B cell (primary cell): ENCODE measurements around the gene NPS. TPM values are rescaled to one million over a fixed set of nuclear protein-coding genes. Genes with fewer than 3 reads are reported as not detected.

Experiments used
- ATAC-seq: fragments of 200-7000 bp; cut with Tn5 transposase; one replicate; pipeline ENCODE4 v1.10.0; 2021; ENCODE audit warnings: low read depth, mild to moderate bottlenecking, moderate number of reproducible peaks, moderate library complexity
- CTCF ChIA-PET: fragments of 350-600 bp; sonication (Branson Sonifier 250); formaldehyde crosslinking; loops from one replicate; lab custom pipeline; 2021; ENCODE audit warnings: antibody characterized with exemption, inconsistent platforms; lab: Charles Lee
- POLR2A ChIA-PET: fragments of 350-600 bp; sonication (Branson Sonifier 250); formaldehyde crosslinking; loops from one replicate; lab custom pipeline; 2021; ENCODE audit warnings: antibody characterized with exemption; lab: Charles Lee
- DNase-seq: peaks from one replicate; pipeline ENCODE4 v3.0.0; 2013
- H2AFZ ChIP-seq: 2 replicates; pipeline ENCODE4 v1.6.1; 2012; ENCODE audit warnings: mild to moderate bottlenecking, low read depth, low read length; ENCODE audit not compliant: insufficient read depth, poor library complexity, severe bottlenecking
- H3K27ac ChIP-seq, 2 donors: 1 replicate in 1 of 2; 2 replicates in 1 of 2; pipeline ENCODE4 v1.5.1; 2012 to 2013; ENCODE audit warnings: low read length in 2 of 2, mild to moderate bottlenecking in 2 of 2, moderate library complexity in 1 of 2
- H3K27me3 ChIP-seq, 4 experiments: fragments of 200-600 bp in 1 of 4; sonication (generic) in 1 of 4; replicated peaks in 1 of 4; 1 replicate in 2 of 4; 2 replicates in 2 of 4; pipeline versions ENCODE4 v1.6.1 to v1.7.0; 2013 to 2016; ENCODE audit warnings: low read length in 3 of 4, mild to moderate bottlenecking in 2 of 4, mixed read lengths in 1 of 4, moderate library complexity in 1 of 4; ENCODE audit not compliant: insufficient read depth in 4 of 4, control insufficient read depth in 3 of 4; ENCODE audit errors: control extremely low read depth in 1 of 4
- H3K36me3 ChIP-seq, 2 experiments: replicated peaks in 1 of 2; 1 replicate in 1 of 2; 2 replicates in 1 of 2; pipeline versions ENCODE4 v1.6.1 to v1.7.1; 2013; ENCODE audit warnings: low read length in 1 of 2; ENCODE audit not compliant: insufficient read depth in 2 of 2, control insufficient read depth in 1 of 2; ENCODE audit errors: control extremely low read depth in 1 of 2, extremely low read depth in 1 of 2
- H3K4me1 ChIP-seq, 2 donors: fragments of 200-600 bp in 1 of 2; sonication (generic) in 1 of 2; 1 replicate in 1 of 2; 2 replicates in 1 of 2; pipeline versions ENCODE4 v1.5.1 to v1.6.1; 2013 to 2017; ENCODE audit warnings: low read length in 2 of 2; ENCODE audit not compliant: control insufficient read depth in 2 of 2, insufficient read depth in 2 of 2
- H3K4me2 ChIP-seq: replicated peaks from 2 replicates; pipeline ENCODE3; 2012; ENCODE audit warnings: mild to moderate bottlenecking, low read depth, low read length; ENCODE audit not compliant: poor library complexity, severe bottlenecking
- H3K4me3 ChIP-seq, 5 experiments: fragments of 200-600 bp in 1 of 5; sonication (generic) in 1 of 5; 1 replicate in 3 of 5; 2 replicates in 2 of 5; pipeline versions ENCODE4 v1.5.1 to v1.7.0; 2011 to 2016; ENCODE audit warnings: low read length in 4 of 5, mild to moderate bottlenecking in 4 of 5, low read depth in 2 of 5, control low read depth in 1 of 5, moderate library complexity in 1 of 5; ENCODE audit not compliant: insufficient read depth in 1 of 5; ENCODE audit errors: control extremely low read depth in 1 of 5, extremely low read depth in 1 of 5
- H3K79me2 ChIP-seq: fragments of 200-600 bp; sonication (generic); one replicate; pipeline ENCODE4 v1.6.0; 2016; ENCODE audit warnings: low read length; ENCODE audit not compliant: control insufficient read depth, insufficient read depth
- H3K9ac ChIP-seq: fragments of 200-600 bp; sonication (generic); 2 replicates; pipeline ENCODE4 v1.6.1; 2017; ENCODE audit warnings: mild to moderate bottlenecking, low read length, moderate library complexity
- H3K9me3 ChIP-seq, 3 donors: one replicate each; pipeline versions ENCODE4 v1.6.1 to v1.7.1; 2013; ENCODE audit warnings: low read length in 2 of 3; ENCODE audit not compliant: control insufficient read depth in 2 of 3, insufficient read depth in 1 of 3; ENCODE audit errors: control extremely low read depth in 1 of 3
- H4K20me1 ChIP-seq: 2 replicates; pipeline ENCODE4 v1.6.0; 2012; ENCODE audit warnings: mild to moderate bottlenecking, low read length; ENCODE audit not compliant: insufficient read depth, control insufficient read depth, poor library complexity, severe bottlenecking
- H3K27ac Mint-ChIP-seq: one replicate; pipeline ENCODE4 v1.8.0; 2021; ENCODE audit warnings: mixed read lengths
- H3K27me3 Mint-ChIP-seq: one replicate; pipeline ENCODE4 v1.8.0; 2021; ENCODE audit warnings: mixed read lengths
- H3K4me1 Mint-ChIP-seq: one replicate; pipeline ENCODE4 v1.8.0; 2021; ENCODE audit warnings: mixed read lengths
- H3K4me3 Mint-ChIP-seq: one replicate; pipeline ENCODE4 v1.8.0; 2021; ENCODE audit warnings: mixed read lengths
- H3K9me3 Mint-ChIP-seq: one replicate; pipeline ENCODE4 v1.8.0; 2022; ENCODE audit warnings: mixed read lengths; ENCODE audit not compliant: insufficient read depth
- EZH2 ChIP-seq: IDR thresholded peaks from 2 replicates; pipeline ENCODE4 v1.6.1; 2012; ENCODE audit warnings: borderline replicate concordance, low read depth, mild to moderate bottlenecking, moderate library complexity, low read length; ENCODE audit not compliant: insufficient read depth, poor library complexity, severe bottlenecking
- WGBS: methylation state at CpG from one replicate; pipeline ENCODE4 v1.1.5; 2013; ENCODE audit warnings: missing lambda C conversion rate; ENCODE audit not compliant: insufficient coverage; 5-methylcytosine and 5-hydroxymethylcytosine counted together
- intact Hi-C: fragments of 100-400 bp; cut with micrococcal nuclease; formaldehyde crosslinking; loops from one replicate; pipeline ENCODE4 v1.10.0; 2022
- polyA plus RNA-seq: library from polyadenylated mRNA; depleted of rRNA; stranded (reverse); fragments of >200 nt; gene quantifications from 2 replicates; pipeline ENCODE4 v1.2.3, GENCODE V29; 2012
- total RNA-seq, 2 donors: library from RNA; stranded (reverse); fragments of 120-200 nt in 1 of 2; gene quantifications; 1 replicate in 1 of 2; 2 replicates in 1 of 2; pipeline versions ENCODE4 v1.2.3 to v1.2.4, GENCODE V29; 2013 to 2022
- TF ChIP-seq, protein P1 (sequence below): fragments of 200-600 bp; IDR thresholded peaks from one replicate; pipeline ENCODE4 v1.8.0; 2022; ENCODE audit warnings: antibody characterized with exemption, mild to moderate bottlenecking

NPS gene
- total and polyA plus RNA-seq, 2 donors (not counting 1 experiment from before 2014, with no cell fraction given) = not detected

GRCh38 chr10:127563718-127564553, 14.8 kb downstream of the NPS start:
- ChIA-PET CTCF (interaction anchor here (1.0 to 1.3 kb wide), 2 partner anchors 10 to 290 kb away, joined by 3 to 5 read pairs; no protein-coding TSS in a partner anchor), POLR2A (no interaction called here)
- Mint-ChIP-seq H3K9me3 (no peaks in the 10 kb centered on the region), H3K27ac (no peak overlapping the region), H3K27me3 (no peaks in the 10 kb centered on the region), H3K4me1 (no peaks in the 10 kb centered on the region), H3K4me3 (no peak overlapping the region)
- H3K79me2 ChIP-seq = no peaks in the 10 kb centered on the region
- peaks cover 0 to 5% (median 0%) of the 10 kb centered on the region in 3 donors for H3K9me3 ChIP-seq
- no peak for TF ChIP-seq EZH2
- TF ChIP-seq, protein P1, sequence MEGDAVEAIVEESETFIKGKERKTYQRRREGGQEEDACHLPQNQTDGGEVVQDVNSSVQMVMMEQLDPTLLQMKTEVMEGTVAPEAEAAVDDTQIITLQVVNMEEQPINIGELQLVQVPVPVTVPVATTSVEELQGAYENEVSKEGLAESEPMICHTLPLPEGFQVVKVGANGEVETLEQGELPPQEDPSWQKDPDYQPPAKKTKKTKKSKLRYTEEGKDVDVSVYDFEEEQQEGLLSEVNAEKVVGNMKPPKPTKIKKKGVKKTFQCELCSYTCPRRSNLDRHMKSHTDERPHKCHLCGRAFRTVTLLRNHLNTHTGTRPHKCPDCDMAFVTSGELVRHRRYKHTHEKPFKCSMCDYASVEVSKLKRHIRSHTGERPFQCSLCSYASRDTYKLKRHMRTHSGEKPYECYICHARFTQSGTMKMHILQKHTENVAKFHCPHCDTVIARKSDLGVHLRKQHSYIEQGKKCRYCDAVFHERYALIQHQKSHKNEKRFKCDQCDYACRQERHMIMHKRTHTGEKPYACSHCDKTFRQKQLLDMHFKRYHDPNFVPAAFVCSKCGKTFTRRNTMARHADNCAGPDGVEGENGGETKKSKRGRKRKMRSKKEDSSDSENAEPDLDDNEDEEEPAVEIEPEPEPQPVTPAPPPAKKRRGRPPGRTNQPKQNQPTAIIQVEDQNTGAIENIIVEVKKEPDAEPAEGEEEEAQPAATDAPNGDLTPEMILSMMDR = peak; percentile 52
- no peak for ATAC-seq
- H4K20me1 ChIP-seq = no peaks in the 10 kb centered on the region
- no peak overlapping the region for H3K9ac ChIP-seq
- no peak overlapping the region for H2AFZ ChIP-seq
- H3K27ac ChIP-seq = no peak overlapping the region
- peak; percentile 11 for DNase-seq
- no peaks in the 10 kb centered on the region for H3K4me1 ChIP-seq
- H3K36me3 ChIP-seq = no peaks in the 10 kb centered on the region
- intact Hi-C loops = loop anchor here (5.0 kb wide), 1 partner anchor 288 kb away; no protein-coding TSS in a partner anchor
- no peak overlapping the region for H3K4me2 ChIP-seq
- WGBS = 73% methylated on average over 8 of the region's 10 CpGs
- no peaks in the 10 kb centered on the region for H3K27me3 ChIP-seq
- H3K4me3 ChIP-seq = no peak overlapping the region

DNA sequence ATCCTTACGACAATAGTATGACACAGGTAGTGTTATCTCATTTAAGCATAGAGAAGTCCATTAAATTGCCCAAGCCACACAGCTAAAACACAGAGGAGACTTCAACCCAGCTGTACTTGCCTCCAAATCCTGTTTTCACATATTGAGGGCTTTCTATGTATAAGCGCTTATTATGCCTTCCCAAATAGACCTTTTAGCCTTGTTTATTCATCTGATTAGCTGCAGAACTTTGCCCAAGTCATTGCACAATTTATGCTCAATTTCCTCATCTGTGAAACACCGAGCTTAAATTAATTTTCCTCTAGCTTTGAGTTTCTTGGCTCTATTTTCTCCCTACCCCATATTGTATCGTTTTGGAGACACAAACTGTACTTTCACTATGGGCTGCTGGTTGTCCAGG, 15.5 kb downstream of the NPS start:
- H3K4me3 ChIP-seq = no peak overlapping the region
- CTCF ChIA-PET = interaction anchor here (0.6 to 1.3 kb wide), 3 partner anchors 9 to 290 kb away, joined by 3 to 5 read pairs (median 3); no protein-coding TSS in a partner anchor
- ATAC-seq (no peak), DNase-seq (no peak)
- Mint-ChIP-seq H3K9me3 (no peaks in the 10 kb centered on the region), H3K27ac (no peak overlapping the region), H3K27me3 (no peaks in the 10 kb centered on the region), H3K4me3 (no peak overlapping the region), H3K4me1 (no peaks in the 10 kb centered on the region)
- TF ChIP-seq, protein P1 = no peak
- TF ChIP-seq EZH2 = no peak
- 100% methylated on average over 2 of the region's 4 CpGs for WGBS
- no peak overlapping the region for H3K4me2 ChIP-seq
- no peak overlapping the region for H3K9ac ChIP-seq
- H2AFZ ChIP-seq = no peak overlapping the region
- POLR2A ChIA-PET = no interaction called here
- no peaks in the 10 kb centered on the region for H3K36me3 ChIP-seq
- H4K20me1 ChIP-seq = no peaks in the 10 kb centered on the region
- no peaks in the 10 kb centered on the region for H3K4me1 ChIP-seq
- intact Hi-C loops = loop anchor here (5.0 kb wide), 1 partner anchor 288 kb away; no protein-coding TSS in a partner anchor
- H3K27me3 ChIP-seq = no peaks in the 10 kb centered on the region
- no peaks in the 10 kb centered on the region for H3K9me3 ChIP-seq
- H3K27ac ChIP-seq = no peak overlapping the region
- H3K79me2 ChIP-seq = no peaks in the 10 kb centered on the region
